HG02981 (cell line): Measurements from ENCODE around the gene MTAP.

Source experiments
- ATAC-seq: cut with Tn5 transposase; IDR thresholded peaks from one replicate; pipeline ENCODE4 v1.9.1; 2021; ENCODE audit warnings: mild to moderate bottlenecking, moderate library complexity; ENCODE audit not compliant: unreplicated experiment

MTAP gene

GRCh38 chr9:21804331-21804730 is 1.9 kb downstream of the MTAP start:
- no peak for ATAC-seq

- ATAC-seq: no peak
These were observed 2.4 kb downstream of the MTAP start for GRCh38 chr9:21804791-21805190.

GRCh38 chr9:21806644-21807043 is 4.2 kb downstream of the MTAP start:
- no peak for ATAC-seq

- ATAC-seq: no peak
These were observed 8.0 kb downstream of the MTAP start for GRCh38 chr9:21810388-21810787.

GRCh38 chr9:21810881-21811280 is 8.4 kb downstream of the MTAP start:
- no peak for ATAC-seq

GRCh38 chr9:21811914-21812313 is 9.5 kb downstream of the MTAP start:
- no peak for ATAC-seq

GRCh38 chr9:21812415-21812814 is 10.0 kb downstream of the MTAP start:
- ATAC-seq: no peak

GRCh38 chr9:21812946-21813568 is 10.6 kb downstream of the MTAP start:
- peak; percentile 54 for ATAC-seq

GRCh38 chr9:21813575-21814473 is 11.4 kb downstream of the MTAP start:
- no peak for ATAC-seq

GRCh38 chr9:21815643-21816042 is 13.2 kb downstream of the MTAP start:
- no peak for ATAC-seq

- no peak for ATAC-seq
These were observed 14.7 kb downstream of the MTAP start for GRCh38 chr9:21817176-21817575.

GRCh38 chr9:21825637-21826036 is 23.2 kb downstream of the MTAP start:
- ATAC-seq: no peak

GRCh38 chr9:21828853-21829410 is 26.5 kb downstream of the MTAP start:
- ATAC-seq: no peak

- no peak for ATAC-seq
These were observed 28.2 kb downstream of the MTAP start for GRCh38 chr9:21830589-21830988.

GRCh38 chr9:21831841-21832509 is 29.5 kb downstream of the MTAP start:
- peak; percentile 61 for ATAC-seq

- peak; percentile 61 for ATAC-seq
These were observed 30.8 kb downstream of the MTAP start for GRCh38 chr9:21833090-21833801.

- ATAC-seq: no peak
These were observed 32.7 kb downstream of the MTAP start for GRCh38 chr9:21835121-21835520.

- ATAC-seq: no peak
These were observed 34.2 kb downstream of the MTAP start for GRCh38 chr9:21836437-21837161.

GRCh38 chr9:21837501-21837900 is 35.1 kb downstream of the MTAP start:
- ATAC-seq: no peak

- no peak for ATAC-seq
These were observed 38.2 kb downstream of the MTAP start for GRCh38 chr9:21840647-21841046.
